GM21737 (cell line): ENCODE measurements around the gene ADORA1.

Experiments
- ATAC-seq: cut with Tn5 transposase; IDR thresholded peaks from one replicate; pipeline ENCODE4 v1.9.1; 2021; ENCODE audit warnings: mild to moderate bottlenecking, moderate library complexity; ENCODE audit not compliant: unreplicated experiment

ADORA1 gene

GRCh38 chr1:203093754-203094410, 33.6 kb upstream of the ADORA1 start:
- ATAC-seq = no peak

- no peak for ATAC-seq
Measured at GRCh38 chr1:203095061-203095690, 32.4 kb upstream of the ADORA1 start.

- ATAC-seq = no peak
Measured at GRCh38 chr1:203096566-203096965, 31.0 kb upstream of the ADORA1 start.

GRCh38 chr1:203097001-203097400, 30.5 kb upstream of the ADORA1 start:
- no peak for ATAC-seq

GRCh38 chr1:203098445-203098844, 29.1 kb upstream of the ADORA1 start:
- ATAC-seq = no peak

- ATAC-seq = no peak
Measured at GRCh38 chr1:203098914-203099520, 28.5 kb upstream of the ADORA1 start.

GRCh38 chr1:203099805-203100515, 27.6 kb upstream of the ADORA1 start:
- no peak for ATAC-seq

- no peak for ATAC-seq
Measured at GRCh38 chr1:203100516-203100869, 27.0 kb upstream of the ADORA1 start.

GRCh38 chr1:203101813-203102634, 25.5 kb upstream of the ADORA1 start:
- no peak for ATAC-seq

- no peak for ATAC-seq
Measured at GRCh38 chr1:203103216-203103615, 24.3 kb upstream of the ADORA1 start.

- ATAC-seq = no peak
Measured at GRCh38 chr1:203103829-203104495, 23.6 kb upstream of the ADORA1 start.

GRCh38 chr1:203104789-203105390, 22.6 kb upstream of the ADORA1 start:
- ATAC-seq = no peak

GRCh38 chr1:203112475-203112874, 15.1 kb upstream of the ADORA1 start:
- ATAC-seq = no peak

- ATAC-seq = no peak
Measured at GRCh38 chr1:203113308-203113707, 14.2 kb upstream of the ADORA1 start.

- ATAC-seq = no peak
Measured at GRCh38 chr1:203114202-203114601, 13.3 kb upstream of the ADORA1 start.

GRCh38 chr1:203116091-203116820, 11.3 kb upstream of the ADORA1 start:
- ATAC-seq = no peak

GRCh38 chr1:203117611-203118575, 9.6 kb upstream of the ADORA1 start:
- ATAC-seq = no peak
